ENCODE results near the gene ZNF436.
A peak's percentile ranks its signal among the peaks of the same experiment; 100 is the strongest.

ZNF436 gene

GRCh38 chr1:23344987-23345472 is 24.6 kb downstream of the ZNF436 start:
- POLR2A ChIA-PET = interaction anchor here (1.0 kb wide), 1 partner anchor 23 kb away, joined by 11 read pairs; no protein-coding TSS in a partner anchor
- DNase-seq (ENCODE audit: extremely low spot score) = no peak
- CTCF ChIA-PET = interaction anchor here (1.2 to 2.7 kb wide), 5 partner anchors 11 to 152 kb away, joined by 3 to 11 read pairs (median 6); no protein-coding TSS in a partner anchor
- TF ChIP-seq CTCF (IDR thresholded peaks at IDR 0.05; ENCODE audit: control extremely low read depth, extremely low read depth, low read depth, missing control alignments) = no peak

- peak; percentile 100 for DNase-seq (ENCODE audit: extremely low spot score)
- TF ChIP-seq CTCF (IDR thresholded peaks at IDR 0.05; ENCODE audit: control extremely low read depth, extremely low read depth, low read depth, missing control alignments) = no peak
- CTCF ChIA-PET = interaction anchor here (0.7 to 2.7 kb wide), 6 partner anchors 12 to 153 kb away, joined by 3 to 11 read pairs (median 4); no protein-coding TSS in a partner anchor
- POLR2A ChIA-PET = interaction anchor here (0.6 to 1.0 kb wide), 8 partner anchors 10 to 256 kb away, joined by 3 to 11 read pairs (median 4); partner anchors contain the start of gene ZNF436
Observed at GRCh38 chr1:23344111-23344986, 25.3 kb downstream of the ZNF436 start, which contains the start of gene HNRNPR. Gene HNRNPR (minus strand): TSS chr1:23344284. CDS start chr1:23341008, 3,276 bp downstream.

- DNase-seq (ENCODE audit: extremely low spot score) = no peak
- no peak for TF ChIP-seq CTCF (IDR thresholded peaks at IDR 0.05; ENCODE audit: control extremely low read depth, extremely low read depth, low read depth, missing control alignments)
- ChIA-PET CTCF (interaction anchor here (1.4 to 2.7 kb wide), 3 partner anchors 13 to 58 kb away, joined by 3 to 11 read pairs (median 10); no protein-coding TSS in a partner anchor), POLR2A (interaction anchor here (0.7 to 1.0 kb wide), 3 partner anchors 14 to 26 kb away, joined by 3 to 5 read pairs (median 4); partner anchors contain the start of gene ZNF436)
Observed at GRCh38 chr1:23343221-23344110, 26.2 kb downstream of the ZNF436 start.

- DNase-seq (ENCODE audit: extremely low spot score) = no peak
- ChIA-PET POLR2A (no interaction called here), CTCF (no interaction called here)
Observed at GRCh38 chr1:23341931-23342692, 27.5 kb downstream of the ZNF436 start.

GRCh38 chr1:23339632-23340031 is 30.0 kb downstream of the ZNF436 start:
- CTCF ChIA-PET = interaction anchor here (1.0 to 2.1 kb wide), 5 partner anchors 20 to 200 kb away, joined by 3 to 5 read pairs (median 4); no protein-coding TSS in a partner anchor
- POLR2A ChIA-PET = no interaction called here
- no peak for DNase-seq (ENCODE audit: extremely low spot score)
- TF ChIP-seq CTCF (IDR thresholded peaks at IDR 0.05; ENCODE audit: control extremely low read depth, extremely low read depth, low read depth, missing control alignments) = no peak

More at GRCh38 chr1:23341931-23342692, 27.5 kb downstream of the ZNF436 start:
- no peak for TF ChIP-seq CTCF (IDR thresholded peaks at IDR 0.05; ENCODE audit: control extremely low read depth, extremely low read depth, low read depth, missing control alignments)
